Measurements from ENCODE around the gene ZNF692.

ZNF692 gene

GRCh38 chr1:248873993-248874533, 15.2 kb upstream of the ZNF692 start:
- DNase-seq: peak; percentile 90

GRCh38 chr1:248873409-248873992, 14.6 kb upstream of the ZNF692 start:
- peak; percentile 97 for DNase-seq

- peak; percentile 79 for DNase-seq
Measured at GRCh38 chr1:248872752-248873408, 14.0 kb upstream of the ZNF692 start.

GRCh38 chr1:248871837-248872401, 13.0 kb upstream of the ZNF692 start:
- no peak for DNase-seq

GRCh38 chr1:248862998-248863881, 4.4 kb upstream of the ZNF692 start:
- peak; percentile 85 for DNase-seq

GRCh38 chr1:248862695-248862997, 3.8 kb upstream of the ZNF692 start:
- no peak for DNase-seq

- DNase-seq: no peak
Measured at GRCh38 chr1:248861616-248862015, 2.7 kb upstream of the ZNF692 start.

- DNase-seq: no peak
Measured at GRCh38 chr1:248860007-248860406, 1.1 kb upstream of the ZNF692 start.

GRCh38 chr1:248858096-248858890, 592 bp downstream of the ZNF692 start:
- peak; percentile 53 for DNase-seq

- no peak for DNase-seq
Measured at GRCh38 chr1:248857749-248858095, 1.2 kb downstream of the ZNF692 start.

GRCh38 chr1:248857201-248857600, 1.7 kb downstream of the ZNF692 start:
- DNase-seq: no peak

- DNase-seq: no peak
Measured at GRCh38 chr1:248856176-248856575, 2.7 kb downstream of the ZNF692 start.

- DNase-seq: no peak
Measured at GRCh38 chr1:248855580-248855979, 3.3 kb downstream of the ZNF692 start.

- no peak for DNase-seq
Measured at GRCh38 chr1:248853663-248854375, 5.1 kb downstream of the ZNF692 start.

- DNase-seq: no peak
Measured at GRCh38 chr1:248852481-248853405, 6.1 kb downstream of the ZNF692 start.

- DNase-seq: no peak
Measured at GRCh38 chr1:248851390-248851789, 7.5 kb downstream of the ZNF692 start.

- no peak for DNase-seq
Measured at GRCh38 chr1:248850536-248851251, 8.2 kb downstream of the ZNF692 start.

GRCh38 chr1:248850124-248850523, 8.8 kb downstream of the ZNF692 start:
- no peak for DNase-seq

GRCh38 chr1:248849637-248850036, 9.2 kb downstream of the ZNF692 start:
- no peak for DNase-seq

GRCh38 chr1:248849152-248849551, 9.7 kb downstream of the ZNF692 start:
- DNase-seq: no peak

Measured in activated CD4-positive, alpha-beta T cell treated with anti-CD3 and anti-CD28 coated beads for 48 hours (primary cell).